Measurements from ENCODE around the gene FLAD1.
A peak's percentile ranks its signal among the peaks of the same experiment; 100 is the strongest.

Gene FLAD1

GRCh38 chr1:154952664-154953063, 30.5 kb upstream of the FLAD1 start:
- no peak for DNase-seq (ENCODE audit: low read depth in 2 of 2)

GRCh38 chr1:154953611-154954038, 29.5 kb upstream of the FLAD1 start:
- DNase-seq (ENCODE audit: low read depth in 2 of 2), result no peak

- DNase-seq (ENCODE audit: low read depth in 2 of 2), result no peak
Observed at GRCh38 chr1:154954541-154954940, 28.6 kb upstream of the FLAD1 start.

- DNase-seq (ENCODE audit: low read depth in 2 of 2), result peak; percentile 57 to 72
Observed at GRCh38 chr1:154955039-154955717, 28.0 kb upstream of the FLAD1 start.

GRCh38 chr1:154955718-154956543, 27.2 kb upstream of the FLAD1 start, which contains the start of gene PBXIP1:
Gene PBXIP1, minus strand, starts transcription at chr1:154956099. Its CDS starts 2,378 bp downstream, at chr1:154953721.
- DNase-seq (ENCODE audit: low read depth in 2 of 2), result peak; percentile 50 to 64

- no peak for DNase-seq (ENCODE audit: low read depth in 2 of 2)
Observed at GRCh38 chr1:154956544-154956941, 26.6 kb upstream of the FLAD1 start.

GRCh38 chr1:154957091-154957657, 26.0 kb upstream of the FLAD1 start:
- DNase-seq (ENCODE audit: low read depth in 2 of 2), result no peak

GRCh38 chr1:154958036-154958435, 25.1 kb upstream of the FLAD1 start:
- no peak for DNase-seq (ENCODE audit: low read depth in 2 of 2)

GRCh38 chr1:154958681-154959425, 24.3 kb upstream of the FLAD1 start:
- no peak for DNase-seq (ENCODE audit: low read depth in 2 of 2)

GRCh38 chr1:154959426-154959780, 23.7 kb upstream of the FLAD1 start:
- DNase-seq (ENCODE audit: low read depth in 2 of 2), result no peak

- no peak for DNase-seq (ENCODE audit: low read depth in 2 of 2)
Observed at GRCh38 chr1:154960446-154961136, 22.6 kb upstream of the FLAD1 start.

GRCh38 chr1:154961207-154962155, 21.7 kb upstream of the FLAD1 start, which contains the start of gene PYGO2:
Gene PYGO2, minus strand, starts transcription at chr1:154961782. Its CDS starts 206 bp downstream, at chr1:154961576.
- DNase-seq (ENCODE audit: low read depth in 2 of 2), result peak; percentile 52 to 62

- no peak for DNase-seq (ENCODE audit: low read depth in 2 of 2)
Observed at GRCh38 chr1:154962156-154962749, 20.9 kb upstream of the FLAD1 start.

GRCh38 chr1:154962795-154963330, 20.3 kb upstream of the FLAD1 start:
- DNase-seq (ENCODE audit: low read depth in 2 of 2), result no peak

GRCh38 chr1:154963643-154964042, 19.5 kb upstream of the FLAD1 start:
- DNase-seq (ENCODE audit: low read depth in 2 of 2), result no peak

GRCh38 chr1:154964359-154964758, 18.8 kb upstream of the FLAD1 start:
- no peak for DNase-seq (ENCODE audit: low read depth in 2 of 2)

- no peak for DNase-seq (ENCODE audit: low read depth in 2 of 2)
Observed at GRCh38 chr1:154966111-154966510, 17.0 kb upstream of the FLAD1 start.

- no peak for DNase-seq (ENCODE audit: low read depth in 2 of 2)
Observed at GRCh38 chr1:154967331-154967950, 15.7 kb upstream of the FLAD1 start.

GRCh38 chr1:154968731-154969130, 14.4 kb upstream of the FLAD1 start:
- DNase-seq (ENCODE audit: low read depth in 2 of 2), result no peak
